ENCODE measurements around the gene PLXNA4.

The PLXNA4 gene

DNA sequence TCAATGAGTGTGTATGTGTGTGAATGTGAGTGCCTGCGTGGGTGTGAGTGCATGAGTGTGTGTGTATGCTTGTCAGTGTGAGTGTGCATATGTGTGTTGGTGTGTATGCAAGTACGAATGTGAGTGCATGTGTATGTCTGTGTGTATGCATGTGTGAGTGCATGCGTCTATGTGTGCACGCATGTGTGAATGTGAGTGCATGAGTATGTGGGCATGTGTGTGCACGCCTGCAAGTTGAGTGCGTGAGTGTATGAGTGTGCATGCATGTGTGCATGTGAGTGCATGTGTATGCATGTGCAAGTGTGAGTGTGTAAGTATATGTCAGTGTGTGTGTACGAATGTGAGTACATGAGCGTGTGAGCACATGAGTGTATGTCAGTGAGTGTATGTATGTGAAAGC, 399.6 kb downstream of the PLXNA4 start:
- WGBS (ENCODE audit: extremely low coverage, insufficient coverage, insufficient read length) = no CpG with 5 or more reads among the region's 8 CpGs
- Histone ChIP-seq H3K4ac (ENCODE audit: low read depth, low read length) (no peak overlapping the region), H2BK120ac (ENCODE audit: insufficient read depth, low read length, poor library complexity) (no peak overlapping the region), H3K9me3 (ENCODE audit: insufficient read depth, low read depth, low read length) (peaks cover 5% of the 10 kb centered on the region), H4K91ac (ENCODE audit: low read depth, low read length) (no peak overlapping the region), H3K4me1 (ENCODE audit: control insufficient read depth in 1 of 2, insufficient read depth in 2 of 2, low read length in 2 of 2) (no peaks in the 10 kb centered on the region), H3K36me3 (ENCODE audit: control insufficient read depth in 1 of 2, insufficient read depth in 2 of 2, low read length in 2 of 2) (no peaks in the 10 kb centered on the region), H3K14ac (ENCODE audit: low read length) (no peak overlapping the region), H2BK12ac (ENCODE audit: low read length) (no peak overlapping the region), H3K23ac (ENCODE audit: low read length) (peak overlapping the region; percentile 18), H3K79me2 (ENCODE audit: control insufficient read depth, insufficient read depth, low read length, poor library complexity) (no peaks in the 10 kb centered on the region), H2BK5ac (ENCODE audit: low read depth, low read length, poor library complexity) (no peak overlapping the region), H4K8ac (ENCODE audit: low read depth, low read length) (no peak overlapping the region), H2AFZ (ENCODE audit: insufficient read depth, low read length, poor library complexity) (no peak overlapping the region), H3K9ac (ENCODE audit: low read length) (no peak overlapping the region), H3K4me2 (ENCODE audit: low read length) (no peak overlapping the region), H3K18ac (ENCODE audit: low read length) (no peak overlapping the region), H3K27ac (ENCODE audit: low read depth, low read length) (no peak overlapping the region), H3K79me1 (ENCODE audit: low read length) (no peaks in the 10 kb centered on the region), H2AK5ac (ENCODE audit: low read length) (no peak overlapping the region), H4K12ac (ENCODE audit: low read depth, low read length) (no peak overlapping the region), H3K27me3 (ENCODE audit: insufficient read depth, low read length) (no peaks in the 10 kb centered on the region), H3K4me3 (ENCODE audit: low read depth, low read length) (peak overlapping the region; percentile 38)
- DNase-seq = no peak

DNA sequence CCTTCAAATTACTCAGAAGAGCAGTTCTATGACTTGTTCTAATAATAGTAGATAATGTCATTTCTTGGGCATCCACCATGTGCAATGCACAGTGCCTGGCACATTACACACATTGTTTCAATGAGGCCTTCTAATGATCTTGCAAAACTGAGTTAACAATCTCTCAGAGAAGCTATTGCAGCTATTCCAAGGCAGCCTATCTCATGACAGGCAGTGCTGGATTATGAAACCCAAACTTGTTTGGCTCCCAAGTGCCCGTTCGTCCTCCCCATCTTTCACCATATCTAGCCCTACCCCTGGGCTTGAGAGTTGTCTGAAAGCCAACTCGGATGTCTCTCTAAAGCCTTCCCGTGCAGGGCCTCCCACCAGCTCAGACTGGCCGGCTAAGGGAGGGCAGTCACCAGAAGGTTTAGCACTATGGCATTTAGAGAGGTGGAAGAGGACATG, 405.1 kb downstream of the PLXNA4 start:
- Histone ChIP-seq H3K4me3 (ENCODE audit: low read depth, low read length) (no peak overlapping the region), H3K36me3 (ENCODE audit: control insufficient read depth in 1 of 2, insufficient read depth in 2 of 2, low read length in 2 of 2) (no peaks in the 10 kb centered on the region), H3K27ac (ENCODE audit: low read depth, low read length) (no peak overlapping the region), H4K8ac (ENCODE audit: low read depth, low read length) (no peak overlapping the region), H3K4ac (ENCODE audit: low read depth, low read length) (no peak overlapping the region), H4K91ac (ENCODE audit: low read depth, low read length) (no peak overlapping the region), H2AK5ac (ENCODE audit: low read length) (no peak overlapping the region), H3K79me2 (ENCODE audit: control insufficient read depth, insufficient read depth, low read length, poor library complexity) (no peaks in the 10 kb centered on the region), H3K4me2 (ENCODE audit: low read length) (no peak overlapping the region), H4K12ac (ENCODE audit: low read depth, low read length) (no peak overlapping the region), H2BK5ac (ENCODE audit: low read depth, low read length, poor library complexity) (no peak overlapping the region), H3K4me1 (ENCODE audit: control insufficient read depth in 1 of 2, insufficient read depth in 2 of 2, low read length in 2 of 2) (no peaks in the 10 kb centered on the region), H3K14ac (ENCODE audit: low read length) (no peak overlapping the region), H2AFZ (ENCODE audit: insufficient read depth, low read length, poor library complexity) (no peak overlapping the region), H3K27me3 (ENCODE audit: insufficient read depth, low read length) (no peaks in the 10 kb centered on the region), H3K23ac (ENCODE audit: low read length) (no peak overlapping the region), H3K79me1 (ENCODE audit: low read length) (no peaks in the 10 kb centered on the region), H3K9ac (ENCODE audit: low read length) (no peak overlapping the region), H3K18ac (ENCODE audit: low read length) (no peak overlapping the region), H3K9me3 (ENCODE audit: insufficient read depth, low read depth, low read length) (peaks cover 2% of the 10 kb centered on the region), H2BK120ac (ENCODE audit: insufficient read depth, low read length, poor library complexity) (no peak overlapping the region), H2BK12ac (ENCODE audit: low read length) (no peak overlapping the region)
- WGBS (ENCODE audit: extremely low coverage, insufficient coverage, insufficient read length) = no CpG with 5 or more reads among the region's 5 CpGs
- DNase-seq = peak; percentile 65 to 89

DNA sequence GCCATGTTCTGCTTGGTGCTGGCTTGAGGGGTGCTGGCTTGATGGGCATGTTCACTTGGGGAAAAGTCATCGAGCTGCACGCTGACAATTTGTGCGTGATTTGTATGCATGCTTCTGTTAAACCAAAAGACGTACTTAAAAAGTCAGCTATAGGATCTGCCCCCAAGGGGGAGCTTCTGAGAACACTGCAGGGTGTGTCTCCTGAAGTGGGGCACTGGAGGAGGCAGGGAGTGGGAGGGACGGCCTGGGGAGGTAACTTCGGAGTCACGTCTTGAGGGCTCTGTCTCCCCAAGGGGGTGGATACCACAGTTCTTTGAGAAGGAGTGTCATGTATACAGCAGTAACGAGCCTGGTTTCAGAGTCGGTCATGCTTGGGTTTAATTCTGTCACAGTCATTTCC, 406.5 kb downstream of the PLXNA4 start:
- Histone ChIP-seq H3K4me2 (ENCODE audit: low read length) (no peak overlapping the region), H3K23ac (ENCODE audit: low read length) (no peak overlapping the region), H4K12ac (ENCODE audit: low read depth, low read length) (no peak overlapping the region), H3K36me3 (ENCODE audit: control insufficient read depth in 1 of 2, insufficient read depth in 2 of 2, low read length in 2 of 2) (no peaks in the 10 kb centered on the region), H3K79me1 (ENCODE audit: low read length) (no peaks in the 10 kb centered on the region), H3K14ac (ENCODE audit: low read length) (no peak overlapping the region), H2BK5ac (ENCODE audit: low read depth, low read length, poor library complexity) (no peak overlapping the region), H3K4ac (ENCODE audit: low read depth, low read length) (no peak overlapping the region), H4K91ac (ENCODE audit: low read depth, low read length) (no peak overlapping the region), H3K18ac (ENCODE audit: low read length) (no peak overlapping the region), H2AFZ (ENCODE audit: insufficient read depth, low read length, poor library complexity) (no peak overlapping the region), H2BK120ac (ENCODE audit: insufficient read depth, low read length, poor library complexity) (no peak overlapping the region), H3K4me1 (ENCODE audit: control insufficient read depth in 1 of 2, insufficient read depth in 2 of 2, low read length in 2 of 2) (no peaks in the 10 kb centered on the region), H3K9me3 (ENCODE audit: insufficient read depth, low read depth, low read length) (peaks cover 5% of the 10 kb centered on the region), H2AK5ac (ENCODE audit: low read length) (no peak overlapping the region), H4K8ac (ENCODE audit: low read depth, low read length) (no peak overlapping the region), H3K9ac (ENCODE audit: low read length) (no peak overlapping the region), H2BK12ac (ENCODE audit: low read length) (no peak overlapping the region), H3K27me3 (ENCODE audit: insufficient read depth, low read length) (no peaks in the 10 kb centered on the region), H3K79me2 (ENCODE audit: control insufficient read depth, insufficient read depth, low read length, poor library complexity) (no peaks in the 10 kb centered on the region), H3K27ac (ENCODE audit: low read depth, low read length) (no peak overlapping the region), H3K4me3 (ENCODE audit: low read depth, low read length) (no peak overlapping the region)
- DNase-seq = no peak
- WGBS (ENCODE audit: extremely low coverage, insufficient coverage, insufficient read length) = no CpG with 5 or more reads among the region's 9 CpGs

DNA sequence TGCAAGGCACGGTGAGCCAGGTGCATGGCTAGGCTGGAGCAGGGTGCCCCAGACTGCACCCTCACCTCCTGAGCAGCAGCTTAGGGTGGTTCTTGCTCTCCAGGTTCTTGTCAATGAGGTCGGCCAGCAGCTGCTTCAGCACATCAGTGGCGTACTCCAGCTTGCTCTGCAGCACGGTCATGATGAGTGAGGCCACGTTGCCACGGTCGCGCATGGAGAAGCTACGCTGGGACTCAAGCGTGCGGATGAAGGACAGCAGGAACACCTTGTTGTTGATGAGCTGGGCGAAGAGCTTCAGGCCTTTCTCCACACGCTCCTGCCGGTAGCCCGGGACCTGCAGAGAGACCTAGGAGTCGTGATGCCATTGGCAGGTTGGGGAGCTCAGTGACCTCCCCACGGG, 408.0 kb downstream of the PLXNA4 start:
- no peak overlapping the region for H3K4me3 ChIP-seq (ENCODE audit: low read depth, low read length)
- no peak overlapping the region for H2AFZ ChIP-seq (ENCODE audit: insufficient read depth, low read length, poor library complexity)
- DNase-seq = no peak
- no peak overlapping the region for H2BK120ac ChIP-seq (ENCODE audit: insufficient read depth, low read length, poor library complexity)
- no peak overlapping the region for H3K4me2 ChIP-seq (ENCODE audit: low read length)
- H3K27me3 ChIP-seq (ENCODE audit: insufficient read depth, low read length) = no peaks in the 10 kb centered on the region
- H4K91ac ChIP-seq (ENCODE audit: low read depth, low read length) = no peak overlapping the region
- H3K36me3 ChIP-seq (ENCODE audit: control insufficient read depth in 1 of 2, insufficient read depth in 2 of 2, low read length in 2 of 2) = no peaks in the 10 kb centered on the region
- no peak overlapping the region for H3K23ac ChIP-seq (ENCODE audit: low read length)
- WGBS (ENCODE audit: extremely low coverage, insufficient coverage, insufficient read length) = no CpG with 5 or more reads among the region's 17 CpGs
- no peak overlapping the region for H3K9ac ChIP-seq (ENCODE audit: low read length)
- no peak overlapping the region for H3K4ac ChIP-seq (ENCODE audit: low read depth, low read length)
- H3K4me1 ChIP-seq (ENCODE audit: control insufficient read depth in 1 of 2, insufficient read depth in 2 of 2, low read length in 2 of 2) = no peaks in the 10 kb centered on the region
- H2BK5ac ChIP-seq (ENCODE audit: low read depth, low read length, poor library complexity) = no peak overlapping the region
- no peak overlapping the region for H4K8ac ChIP-seq (ENCODE audit: low read depth, low read length)
- H3K79me2 ChIP-seq (ENCODE audit: control insufficient read depth, insufficient read depth, low read length, poor library complexity) = no peaks in the 10 kb centered on the region
- H2BK12ac ChIP-seq (ENCODE audit: low read length) = no peak overlapping the region
- H4K12ac ChIP-seq (ENCODE audit: low read depth, low read length) = no peak overlapping the region
- H3K79me1 ChIP-seq (ENCODE audit: low read length) = no peaks in the 10 kb centered on the region
- H3K18ac ChIP-seq (ENCODE audit: low read length) = no peak overlapping the region
- H3K27ac ChIP-seq (ENCODE audit: low read depth, low read length) = no peak overlapping the region
- peaks cover 5% of the 10 kb centered on the region for H3K9me3 ChIP-seq (ENCODE audit: insufficient read depth, low read depth, low read length)
- no peak overlapping the region for H2AK5ac ChIP-seq (ENCODE audit: low read length)
- no peak overlapping the region for H3K14ac ChIP-seq (ENCODE audit: low read length)

Data from trophoblast cell (in vitro differentiated cells and primary cell).